ENCODE data around the gene PLXNB3. TPM values are rescaled to one million over a fixed set of nuclear protein-coding genes. Genes with fewer than 3 reads are reported as not detected.

PLXNB3 gene
- total and polyA plus RNA-seq, 2 of the 13 experiments (the other 11 are each of a cell fraction or from before 2014, with no cell fraction given) = 3.0 to 6.9 TPM

DNA sequence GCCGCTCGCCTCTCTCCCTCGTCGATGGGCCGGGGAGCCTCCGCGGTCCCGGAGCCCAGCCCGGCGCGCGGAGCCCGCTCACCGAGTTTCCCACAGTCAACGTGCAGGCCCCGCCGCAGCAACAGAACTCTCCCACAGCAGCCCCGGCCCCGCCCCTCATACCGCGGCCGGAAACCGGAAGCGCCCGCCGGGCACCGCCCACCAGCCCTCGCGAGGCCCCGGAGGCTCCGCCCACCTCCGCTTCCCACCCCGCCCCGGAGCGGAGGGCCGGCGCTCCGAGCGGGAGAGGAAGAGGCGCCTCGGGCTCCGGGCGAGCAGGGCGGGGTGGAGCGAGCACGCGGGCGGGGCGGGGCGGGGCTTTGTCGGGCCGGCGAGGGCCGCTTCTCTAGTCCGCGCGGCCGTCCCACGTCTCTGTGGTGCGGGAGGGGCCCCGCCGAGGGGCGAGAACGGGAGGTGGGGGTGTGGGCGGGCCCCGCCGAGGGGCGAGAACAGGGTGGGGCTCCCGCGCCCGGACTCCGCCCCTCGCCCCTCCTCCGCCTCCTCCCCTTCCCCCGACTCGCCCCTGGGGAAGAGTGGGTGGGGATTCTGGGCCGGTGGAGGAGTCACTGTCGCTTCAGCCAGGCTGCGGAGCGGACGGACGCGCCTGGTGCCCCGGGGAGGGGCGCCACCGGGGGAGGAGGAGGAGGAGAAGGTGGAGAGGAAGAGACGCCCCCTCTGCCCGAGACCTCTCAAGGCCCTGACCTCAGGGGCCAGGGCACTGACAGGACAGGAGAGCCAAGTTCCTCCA is 39.6 kb upstream of the PLXNB3 start, which contains the start of the genes ABCD1 and BCAP31 (continued):
- TF ChIP-seq, protein P1, sequence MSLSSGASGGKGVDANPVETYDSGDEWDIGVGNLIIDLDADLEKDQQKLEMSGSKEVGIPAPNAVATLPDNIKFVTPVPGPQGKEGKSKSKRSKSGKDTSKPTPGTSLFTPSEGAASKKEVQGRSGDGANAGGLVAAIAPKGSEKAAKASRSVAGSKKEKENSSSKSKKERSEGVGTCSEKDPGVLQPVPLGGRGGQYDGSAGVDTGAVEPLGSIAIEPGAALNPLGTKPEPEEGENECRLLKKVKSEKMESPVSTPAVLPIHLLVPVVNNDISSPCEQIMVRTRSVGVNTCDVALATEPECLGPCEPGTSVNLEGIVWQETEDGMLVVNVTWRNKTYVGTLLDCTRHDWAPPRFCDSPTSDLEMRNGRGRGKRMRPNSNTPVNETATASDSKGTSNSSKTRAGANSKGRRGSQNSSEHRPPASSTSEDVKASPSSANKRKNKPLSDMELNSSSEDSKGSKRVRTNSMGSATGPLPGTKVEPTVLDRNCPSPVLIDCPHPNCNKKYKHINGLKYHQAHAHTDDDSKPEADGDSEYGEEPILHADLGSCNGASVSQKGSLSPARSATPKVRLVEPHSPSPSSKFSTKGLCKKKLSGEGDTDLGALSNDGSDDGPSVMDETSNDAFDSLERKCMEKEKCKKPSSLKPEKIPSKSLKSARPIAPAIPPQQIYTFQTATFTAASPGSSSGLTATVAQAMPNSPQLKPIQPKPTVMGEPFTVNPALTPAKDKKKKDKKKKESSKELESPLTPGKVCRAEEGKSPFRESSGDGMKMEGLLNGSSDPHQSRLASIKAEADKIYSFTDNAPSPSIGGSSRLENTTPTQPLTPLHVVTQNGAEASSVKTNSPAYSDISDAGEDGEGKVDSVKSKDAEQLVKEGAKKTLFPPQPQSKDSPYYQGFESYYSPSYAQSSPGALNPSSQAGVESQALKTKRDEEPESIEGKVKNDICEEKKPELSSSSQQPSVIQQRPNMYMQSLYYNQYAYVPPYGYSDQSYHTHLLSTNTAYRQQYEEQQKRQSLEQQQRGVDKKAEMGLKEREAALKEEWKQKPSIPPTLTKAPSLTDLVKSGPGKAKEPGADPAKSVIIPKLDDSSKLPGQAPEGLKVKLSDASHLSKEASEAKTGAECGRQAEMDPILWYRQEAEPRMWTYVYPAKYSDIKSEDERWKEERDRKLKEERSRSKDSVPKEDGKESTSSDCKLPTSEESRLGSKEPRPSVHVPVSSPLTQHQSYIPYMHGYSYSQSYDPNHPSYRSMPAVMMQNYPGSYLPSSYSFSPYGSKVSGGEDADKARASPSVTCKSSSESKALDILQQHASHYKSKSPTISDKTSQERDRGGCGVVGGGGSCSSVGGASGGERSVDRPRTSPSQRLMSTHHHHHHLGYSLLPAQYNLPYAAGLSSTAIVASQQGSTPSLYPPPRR (CRISPR knock-in tag; IDR thresholded peaks at IDR 0.05; ENCODE audit: borderline replicate concordance) = peak; percentile 31; the same call in 1 of the 2 replicates
- peak; percentile 41; the same call in 1 of the 2 replicates for TF ChIP-seq SIN3A (IDR thresholded peaks at IDR 0.05; ENCODE audit: borderline replicate concordance, low read depth, low read length)
- TF ChIP-seq YY1 (IDR thresholded peaks at IDR 0.05; ENCODE audit: insufficient read depth, insufficient replicate concordance, low read depth, low read length) = no peak
- TF ChIP-seq, protein P2, sequence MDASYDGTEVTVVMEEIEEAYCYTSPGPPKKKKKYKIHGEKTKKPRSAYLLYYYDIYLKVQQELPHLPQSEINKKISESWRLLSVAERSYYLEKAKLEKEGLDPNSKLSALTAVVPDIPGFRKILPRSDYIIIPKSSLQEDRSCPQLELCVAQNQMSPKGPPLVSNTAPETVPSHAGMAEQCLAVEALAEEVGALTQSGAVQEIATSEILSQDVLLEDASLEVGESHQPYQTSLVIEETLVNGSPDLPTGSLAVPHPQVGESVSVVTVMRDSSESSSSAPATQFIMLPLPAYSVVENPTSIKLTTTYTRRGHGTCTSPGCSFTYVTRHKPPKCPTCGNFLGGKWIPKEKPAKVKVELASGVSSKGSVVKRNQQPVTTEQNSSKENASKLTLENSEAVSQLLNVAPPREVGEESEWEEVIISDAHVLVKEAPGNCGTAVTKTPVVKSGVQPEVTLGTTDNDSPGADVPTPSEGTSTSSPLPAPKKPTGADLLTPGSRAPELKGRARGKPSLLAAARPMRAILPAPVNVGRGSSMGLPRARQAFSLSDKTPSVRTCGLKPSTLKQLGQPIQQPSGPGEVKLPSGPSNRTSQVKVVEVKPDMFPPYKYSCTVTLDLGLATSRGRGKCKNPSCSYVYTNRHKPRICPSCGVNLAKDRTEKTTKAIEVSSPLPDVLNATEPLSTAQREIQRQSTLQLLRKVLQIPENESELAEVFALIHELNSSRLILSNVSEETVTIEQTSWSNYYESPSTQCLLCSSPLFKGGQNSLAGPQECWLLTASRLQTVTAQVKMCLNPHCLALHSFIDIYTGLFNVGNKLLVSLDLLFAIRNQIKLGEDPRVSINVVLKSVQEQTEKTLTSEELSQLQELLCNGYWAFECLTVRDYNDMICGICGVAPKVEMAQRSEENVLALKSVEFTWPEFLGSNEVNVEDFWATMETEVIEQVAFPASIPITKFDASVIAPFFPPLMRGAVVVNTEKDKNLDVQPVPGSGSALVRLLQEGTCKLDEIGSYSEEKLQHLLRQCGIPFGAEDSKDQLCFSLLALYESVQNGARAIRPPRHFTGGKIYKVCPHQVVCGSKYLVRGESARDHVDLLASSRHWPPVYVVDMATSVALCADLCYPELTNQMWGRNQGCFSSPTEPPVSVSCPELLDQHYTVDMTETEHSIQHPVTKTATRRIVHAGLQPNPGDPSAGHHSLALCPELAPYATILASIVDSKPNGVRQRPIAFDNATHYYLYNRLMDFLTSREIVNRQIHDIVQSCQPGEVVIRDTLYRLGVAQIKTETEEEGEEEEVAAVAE (CRISPR knock-in tag; IDR thresholded peaks at IDR 0.05; ENCODE audit: borderline replicate concordance) = 0 out of 2 replicates have a peak, but pooled peaks have one; percentile 57
- TF ChIP-seq SP4 (CRISPR knock-in tag; IDR thresholded peaks at IDR 0.05) = peak; percentile 72; the same call in 1 of the 2 replicates
- peak in 1 of 2 experiments; percentile 94; a peak in 2 of 4 replicates for TF ChIP-seq POLR2A (IDR thresholded peaks at IDR 0.05; ENCODE audit: insufficient read depth in 1 of 2, low read depth in 2 of 2, low read length in 2 of 2)
- TF ChIP-seq, protein P3, sequence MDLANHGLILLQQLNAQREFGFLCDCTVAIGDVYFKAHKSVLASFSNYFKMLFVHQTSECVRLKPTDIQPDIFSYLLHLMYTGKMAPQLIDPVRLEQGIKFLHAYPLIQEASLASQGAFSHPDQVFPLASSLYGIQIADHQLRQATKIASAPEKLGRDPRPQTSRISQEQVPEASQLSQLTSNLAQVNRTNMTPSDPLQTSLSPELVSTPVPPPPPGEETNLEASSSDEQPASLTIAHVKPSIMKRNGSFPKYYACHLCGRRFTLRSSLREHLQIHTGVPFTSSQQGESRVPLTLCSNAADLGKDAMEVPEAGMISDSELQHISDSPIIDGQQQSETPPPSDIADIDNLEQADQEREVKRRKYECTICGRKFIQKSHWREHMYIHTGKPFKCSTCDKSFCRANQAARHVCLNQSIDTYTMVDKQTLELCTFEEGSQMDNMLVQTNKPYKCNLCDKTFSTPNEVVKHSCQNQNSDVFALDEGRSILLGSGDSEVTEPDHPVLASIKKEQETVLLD (CRISPR knock-in tag; IDR thresholded peaks at IDR 0.05; ENCODE audit: low read depth) = peak; percentile 89
- 0 out of 2 replicates have a peak, but pooled peaks have one; percentile 23 for TF ChIP-seq PRDM10 (CRISPR knock-in tag; IDR thresholded peaks at IDR 0.05; ENCODE audit: low read depth)
- peak; percentile 37; the same call in 1 of the 2 replicates for TF ChIP-seq ZFX (CRISPR knock-in tag; IDR thresholded peaks at IDR 0.05; ENCODE audit: low read depth)
- peak; percentile 20 for TF ChIP-seq TBL1XR1 (IDR thresholded peaks at IDR 0.05; ENCODE audit: borderline replicate concordance, low read length, partially characterized antibody)
- TF ChIP-seq ISX (CRISPR knock-in tag; conservative IDR thresholded peaks at IDR 0.05) = no peak

All from HepG2 (cell line).